SKM-1 treated with dmso at 0.1 percent for 144 hours (cell line): ENCODE measurements around the gene U2AF1.
"Not testable (repeated sequence)": the region's sequence is repeated elsewhere in the genome, so short reads cannot be mapped to it uniquely, and the experiment has no call there.

Source experiments
- DNase-seq: peaks from one replicate; lab custom pipeline; 2025; ENCODE audit not compliant: unreplicated experiment; lab: John Stamatoyannopoulos, UW

Gene U2AF1

GRCh38 chr21:43106965-43107793 lies at the start of gene U2AF1:
Gene U2AF1, minus strand, starts transcription at chr21:43107570. Its CDS starts 76 bp downstream, at chr21:43107494.
- not testable (repeated sequence) for DNase-seq

- not testable (repeated sequence) for DNase-seq
These were observed 46.2 kb upstream of the U2AF1 start for GRCh38 chr21:43153601-43154000.

GRCh38 chr21:43149344-43149743 lies 42.0 kb upstream of the U2AF1 start:
- not testable (repeated sequence) for DNase-seq

- DNase-seq: not testable (repeated sequence)
These were observed 40.6 kb upstream of the U2AF1 start for GRCh38 chr21:43147999-43148398.

- DNase-seq: not testable (repeated sequence)
These were observed 39.3 kb upstream of the U2AF1 start for GRCh38 chr21:43146637-43147036.

- not testable (repeated sequence) for DNase-seq
These were observed 34.0 kb upstream of the U2AF1 start for GRCh38 chr21:43141407-43141806.

- DNase-seq: not testable (repeated sequence)
These were observed 31.6 kb upstream of the U2AF1 start for GRCh38 chr21:43138944-43139343.

- not testable (repeated sequence) for DNase-seq
These were observed 27.1 kb upstream of the U2AF1 start for GRCh38 chr21:43134520-43134919.

GRCh38 chr21:43130094-43130493 lies 22.7 kb upstream of the U2AF1 start:
- not testable (repeated sequence) for DNase-seq

GRCh38 chr21:43115956-43116355 lies 8.6 kb upstream of the U2AF1 start:
- DNase-seq: not testable (repeated sequence)

GRCh38 chr21:43114483-43114882 lies 7.1 kb upstream of the U2AF1 start:
- not testable (repeated sequence) for DNase-seq

GRCh38 chr21:43109006-43109405 lies 1.6 kb upstream of the U2AF1 start:
- not testable (repeated sequence) for DNase-seq

- DNase-seq: not testable (repeated sequence)
These were observed 807 bp upstream of the U2AF1 start for GRCh38 chr21:43108177-43108576.

GRCh38 chr21:43107794-43108137 lies 396 bp upstream of the U2AF1 start:
- not testable (repeated sequence) for DNase-seq

- not testable (repeated sequence) for DNase-seq
These were observed 2.7 kb downstream of the U2AF1 start for GRCh38 chr21:43104642-43105041.

GRCh38 chr21:43102281-43102680 lies 5.1 kb downstream of the U2AF1 start:
- not testable (repeated sequence) for DNase-seq

GRCh38 chr21:43101676-43102075 lies 5.7 kb downstream of the U2AF1 start:
- DNase-seq: not testable (repeated sequence)

- DNase-seq: not testable (repeated sequence)
These were observed 6.4 kb downstream of the U2AF1 start for GRCh38 chr21:43101000-43101399.

- not testable (repeated sequence) for DNase-seq
These were observed 15.3 kb downstream of the U2AF1 start for GRCh38 chr21:43091979-43092614.

- not testable (repeated sequence) for DNase-seq
These were observed 16.4 kb downstream of the U2AF1 start for GRCh38 chr21:43090947-43091346.

GRCh38 chr21:43089463-43089862 lies 17.9 kb downstream of the U2AF1 start:
- DNase-seq: not testable (repeated sequence)
